Measurements from ENCODE around the gene MRPL48.

The MRPL48 gene

DNA sequence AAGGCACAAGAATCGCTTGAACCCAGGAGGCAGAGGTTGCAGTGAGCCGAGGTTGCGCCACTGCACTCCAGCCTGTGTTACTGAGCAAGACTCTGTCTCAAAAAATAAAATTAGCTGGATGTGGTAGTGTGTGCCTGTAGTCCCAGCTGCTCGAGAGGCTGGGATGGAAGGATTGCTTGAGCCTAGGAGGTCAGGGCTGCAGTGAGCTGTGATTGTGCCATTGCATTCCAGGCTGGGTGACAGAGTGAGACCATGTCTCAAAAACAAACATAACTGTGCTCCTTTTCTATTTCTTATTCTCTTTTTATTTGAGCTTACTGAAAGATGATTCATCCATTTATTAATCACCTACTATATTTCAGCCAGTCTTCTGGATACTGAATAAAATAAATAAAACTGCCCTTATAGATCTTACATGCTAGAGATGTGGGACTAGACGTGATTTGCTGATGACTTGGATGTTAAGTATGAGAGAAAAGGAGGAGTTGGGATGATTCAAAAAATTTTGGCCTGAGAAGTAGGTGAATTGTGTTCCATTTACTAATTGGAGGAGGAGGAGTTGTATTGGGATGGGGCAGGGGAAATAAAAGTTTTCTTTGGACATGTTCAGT lies 107.2 kb downstream of the MRPL48 start:
- DNase-seq: no peak

GRCh38 chr11:73902303-73902702 lies 114.6 kb downstream of the MRPL48 start:
- DNase-seq: no peak

DNA sequence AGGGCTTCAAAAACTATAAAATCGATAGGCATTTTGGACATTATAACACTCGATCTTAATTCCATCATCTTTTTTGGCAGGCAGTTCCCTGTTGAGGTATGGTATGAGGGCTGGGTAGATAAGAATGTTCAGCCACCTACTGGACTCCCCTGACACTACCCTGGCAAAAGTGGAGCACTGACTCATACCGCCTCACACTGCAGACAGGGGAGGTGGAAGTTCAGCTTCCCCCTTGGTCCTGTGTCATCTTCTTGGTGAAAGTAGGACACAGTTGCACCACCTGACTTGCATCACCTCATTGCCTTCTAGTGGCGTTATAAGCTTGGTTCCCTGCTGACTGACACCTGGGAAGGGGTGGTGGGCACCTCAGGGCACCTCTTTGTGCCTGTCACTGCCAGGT lies 119.5 kb downstream of the MRPL48 start:
- DNase-seq: no peak

- no peak for DNase-seq
Measured at GRCh38 chr11:73912026-73912425, 124.4 kb downstream of the MRPL48 start.

DNA sequence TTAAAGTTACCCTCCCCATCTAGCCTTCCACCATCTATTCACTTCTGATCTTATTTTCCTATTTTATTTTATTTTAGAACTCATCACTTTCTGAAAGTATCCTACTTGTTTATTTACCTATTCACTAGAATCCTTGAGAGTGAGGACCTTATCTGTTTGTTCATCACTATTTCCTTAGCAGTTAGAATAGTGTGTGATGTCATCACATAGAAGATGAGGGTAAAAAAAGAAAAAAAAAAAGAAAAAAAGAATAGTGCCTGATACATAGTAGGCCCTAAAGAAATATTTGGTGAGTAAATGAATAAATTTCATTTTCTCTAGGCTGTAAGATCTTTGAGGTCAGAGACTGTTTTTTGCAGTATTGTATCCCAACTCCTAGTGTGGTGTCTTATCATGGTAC lies 125.8 kb downstream of the MRPL48 start:
- DNase-seq: no peak

DNA sequence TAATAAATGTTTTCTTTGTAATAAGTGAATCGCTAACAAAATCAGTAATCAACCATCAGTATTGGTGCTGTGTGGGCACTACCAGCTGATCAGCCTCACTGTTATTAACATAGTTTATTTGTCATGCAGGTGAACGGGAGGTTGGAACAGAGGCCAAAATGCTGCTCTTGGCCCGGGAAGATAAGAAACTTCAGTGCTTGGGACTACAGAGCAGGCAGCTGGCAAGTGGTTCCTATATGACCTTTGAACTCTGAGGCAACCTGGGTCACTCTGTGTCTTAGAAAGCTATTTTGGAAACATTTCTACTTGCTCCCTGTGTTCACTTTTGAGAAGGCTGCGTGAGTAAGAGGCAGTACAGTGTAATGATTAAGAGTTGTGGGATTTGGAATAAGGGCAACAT lies 126.6 kb downstream of the MRPL48 start:
- no peak for DNase-seq
